DOHH2 (cell line): ENCODE data around the gene XPC.

ENCODE experiments used
- H3F3A ChIP-seq: fragments of 200-600 bp; sonication (generic), shearing (Covaris generic); 2 replicates; pipeline ENCODE4 v1.6.0; 2016; ENCODE audit warnings: antibody characterized with exemption, mild to moderate bottlenecking; ENCODE audit not compliant: control insufficient read depth, insufficient read depth
- H3K27ac ChIP-seq: fragments of 200-600 bp; sonication (generic); 2 replicates; pipeline ENCODE4 v1.5.1; 2014; ENCODE audit warnings: low read depth, mild to moderate bottlenecking, low read length, moderate library complexity
- H3K27me3 ChIP-seq: fragments of 200-600 bp; sonication (generic); 2 replicates; pipeline ENCODE4 v1.6.1; 2014; ENCODE audit warnings: mild to moderate bottlenecking, low read length, mixed read lengths; ENCODE audit not compliant: control insufficient read depth
- H3K36me3 ChIP-seq: fragments of 200-600 bp; sonication (generic); 2 replicates; pipeline ENCODE4 v1.6.1; 2014; ENCODE audit warnings: mild to moderate bottlenecking, low read length, moderate library complexity, mixed read lengths; ENCODE audit not compliant: control insufficient read depth
- H3K4me1 ChIP-seq: fragments of 200-600 bp; sonication (generic); 2 replicates; pipeline ENCODE4 v1.6.1; 2014; ENCODE audit warnings: mild to moderate bottlenecking, low read length, mixed read lengths; ENCODE audit not compliant: control insufficient read depth
- H3K4me2 ChIP-seq: fragments of 200-600 bp; sonication (generic); 2 replicates; pipeline ENCODE4 v1.6.0; 2014; ENCODE audit warnings: mild to moderate bottlenecking, low read length, moderate library complexity
- H3K4me3 ChIP-seq: fragments of 200-600 bp; sonication (generic); 2 replicates; pipeline ENCODE4 v1.5.1; 2014; ENCODE audit warnings: mild to moderate bottlenecking, low read length, mixed read lengths
- H3K79me2 ChIP-seq: fragments of 200-600 bp; sonication (generic); 2 replicates; pipeline ENCODE4 v1.6.1; 2014; ENCODE audit warnings: mild to moderate bottlenecking, low read length, mixed read lengths; ENCODE audit not compliant: control insufficient read depth
- H3K9me2 ChIP-seq: fragments of 200-600 bp; sonication (generic); replicated peaks from 2 replicates; pipeline ENCODE4 v1.6.1; 2014; ENCODE audit warnings: mild to moderate bottlenecking, low read length, mixed read lengths; ENCODE audit not compliant: control insufficient read depth
- H3K9me3 ChIP-seq: fragments of 200-600 bp; sonication (generic); 2 replicates; pipeline ENCODE4 v1.6.1; 2014; ENCODE audit warnings: antibody characterized with exemption, low read length, mixed read lengths; ENCODE audit not compliant: control insufficient read depth, insufficient read depth
- H4K20me1 ChIP-seq: fragments of 200-600 bp; sonication (generic); 2 replicates; pipeline ENCODE4 v1.6.0; 2014; ENCODE audit warnings: low read depth, mild to moderate bottlenecking, antibody characterized with exemption, low read length, moderate library complexity; ENCODE audit not compliant: control insufficient read depth, insufficient read depth
- CTCF ChIP-seq: fragments of 200-600 bp; sonication (generic); IDR thresholded peaks from one replicate; pipeline ENCODE4 v1.5.1; 2014; ENCODE audit warnings: antibody characterized with exemption, mild to moderate bottlenecking, low read depth, low read length; ENCODE audit not compliant: poor library complexity, severe bottlenecking
- EZH2phosphoT487 ChIP-seq: fragments of 200-600 bp; sonication (generic); IDR thresholded peaks from 2 replicates; pipeline ENCODE4 v1.6.1; 2017; ENCODE audit warnings: borderline replicate concordance, mild to moderate bottlenecking, antibody characterized with exemption, low read length, moderate library complexity, mixed read lengths

Gene XPC

GRCh38 chr3:14157951-14158350 is 20.4 kb downstream of the XPC start:
- Histone ChIP-seq H3K4me3 (no peak overlapping the region), H3K36me3 (peaks cover 87% of the 10 kb centered on the region), H3F3A (no peaks in the 10 kb centered on the region), H4K20me1 (no peaks in the 10 kb centered on the region), H3K27me3 (no peaks in the 10 kb centered on the region), H3K9me3 (peaks cover 14% of the 10 kb centered on the region), H3K27ac (no peak overlapping the region), H3K79me2 (peaks cover 4% of the 10 kb centered on the region; the same call in 1 of the 2 replicates), H3K4me2 (no peak overlapping the region), H3K4me1 (no peaks in the 10 kb centered on the region), H3K9me2 (no peaks in the 10 kb centered on the region)
- TF ChIP-seq CTCF (no peak), EZH2phosphoT487 (no peak)

GRCh38 chr3:14156843-14157561 is 21.4 kb downstream of the XPC start:
- TF ChIP-seq CTCF = no peak
- no peak for TF ChIP-seq EZH2phosphoT487
- no peak overlapping the region for H3K27ac ChIP-seq
- H3K36me3 ChIP-seq = peaks cover 85% of the 10 kb centered on the region
- no peaks in the 10 kb centered on the region for H3K9me2 ChIP-seq
- peaks cover 5% of the 10 kb centered on the region for H3K9me3 ChIP-seq
- 0 out of 2 replicates have a peak, but pooled peaks cover 2% of the 10 kb centered on the region for H3K79me2 ChIP-seq
- H3K4me2 ChIP-seq = no peak overlapping the region
- no peaks in the 10 kb centered on the region for H4K20me1 ChIP-seq
- H3K27me3 ChIP-seq = no peaks in the 10 kb centered on the region
- no peaks in the 10 kb centered on the region for H3F3A ChIP-seq
- no peaks in the 10 kb centered on the region for H3K4me1 ChIP-seq
- H3K4me3 ChIP-seq = no peak overlapping the region

- no peak overlapping the region for H3K4me3 ChIP-seq
- no peak for TF ChIP-seq EZH2phosphoT487
- TF ChIP-seq CTCF = no peak
- no peaks in the 10 kb centered on the region for H4K20me1 ChIP-seq
- H3K36me3 ChIP-seq = peaks cover 84% of the 10 kb centered on the region
- H3K27me3 ChIP-seq = no peaks in the 10 kb centered on the region
- H3K27ac ChIP-seq = no peak overlapping the region
- no peaks in the 10 kb centered on the region for H3F3A ChIP-seq
- 0 out of 2 replicates have a peak, but pooled peaks cover 2% of the 10 kb centered on the region for H3K79me2 ChIP-seq
- no peaks in the 10 kb centered on the region for H3K4me1 ChIP-seq
- no peaks in the 10 kb centered on the region for H3K9me2 ChIP-seq
- H3K4me2 ChIP-seq = no peak overlapping the region
- no peaks in the 10 kb centered on the region for H3K9me3 ChIP-seq
Observed at GRCh38 chr3:14156201-14156600, 22.2 kb downstream of the XPC start.
